A549 treated with AZD9567 at 1 μM for 4 hours (cell line): ENCODE results near the gene NUDT9. TPM values are rescaled to one million over a fixed set of nuclear protein-coding genes. Genes with fewer than 3 reads are reported as not detected.

Experiments
- total RNA-seq: library from RNA; stranded (reverse); fragments of 200-300 nt; extraction: Qiagen RNA extraction; gene quantifications from 5 replicates; pipeline ENCODE4 v1.2.3, GENCODE V29; 2022; ENCODE audit not compliant: insufficient read depth

Gene NUDT9, protein sequence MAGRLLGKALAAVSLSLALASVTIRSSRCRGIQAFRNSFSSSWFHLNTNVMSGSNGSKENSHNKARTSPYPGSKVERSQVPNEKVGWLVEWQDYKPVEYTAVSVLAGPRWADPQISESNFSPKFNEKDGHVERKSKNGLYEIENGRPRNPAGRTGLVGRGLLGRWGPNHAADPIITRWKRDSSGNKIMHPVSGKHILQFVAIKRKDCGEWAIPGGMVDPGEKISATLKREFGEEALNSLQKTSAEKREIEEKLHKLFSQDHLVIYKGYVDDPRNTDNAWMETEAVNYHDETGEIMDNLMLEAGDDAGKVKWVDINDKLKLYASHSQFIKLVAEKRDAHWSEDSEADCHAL
- total RNA-seq: 23.7 to 46.4 TPM (median 24.6 TPM) in 5 replicates

DNA sequence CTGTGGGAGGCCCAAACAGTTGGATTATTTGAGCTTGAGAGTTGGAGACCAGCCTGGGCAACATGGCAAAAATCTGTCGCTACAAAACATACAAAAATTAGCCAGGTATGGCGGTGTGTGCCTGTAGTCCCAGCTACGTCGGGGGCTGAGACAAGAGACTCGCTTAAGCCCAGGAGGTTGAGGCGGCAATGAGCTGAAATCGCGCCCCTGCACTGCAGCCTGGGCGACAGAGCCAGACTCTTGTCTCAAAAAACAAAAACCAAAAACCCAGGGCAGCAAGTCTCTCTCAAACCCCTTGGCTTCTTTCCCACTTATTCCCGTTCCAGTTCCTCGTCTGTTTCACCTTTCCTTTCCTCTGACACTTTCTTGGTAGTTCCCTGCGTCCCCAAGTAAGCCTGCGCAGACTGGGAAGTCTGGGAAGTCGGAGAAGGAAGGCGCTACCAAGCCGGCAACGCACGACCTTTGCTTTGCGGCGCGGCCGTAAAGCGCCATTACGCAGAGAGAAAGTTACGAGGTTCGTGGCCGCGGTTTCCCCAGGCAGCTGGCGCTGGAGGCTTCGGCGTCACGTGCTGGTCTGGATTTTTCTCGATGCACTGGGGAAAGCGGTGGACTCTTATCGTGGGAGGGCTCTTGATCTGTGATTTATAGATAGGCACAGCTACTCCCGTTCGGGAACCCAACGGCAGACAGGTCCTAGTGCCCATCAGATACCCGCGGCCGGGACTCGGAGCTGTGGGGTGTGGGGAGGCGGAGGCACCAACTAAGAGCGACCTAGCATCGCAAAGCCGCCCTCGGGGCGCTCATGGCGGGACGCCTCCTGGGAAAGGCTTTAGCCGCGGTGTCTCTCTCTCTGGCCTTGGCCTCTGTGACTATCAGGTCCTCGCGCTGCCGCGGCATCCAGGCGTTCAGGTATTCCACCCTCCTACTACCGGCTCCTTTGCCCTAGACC, at the start of gene NUDT9:
Gene NUDT9, plus strand, starts transcription at position 470 of the 949 bp plus-strand sequence. Its CDS starts 333 bp downstream, at position 803.

DNA sequence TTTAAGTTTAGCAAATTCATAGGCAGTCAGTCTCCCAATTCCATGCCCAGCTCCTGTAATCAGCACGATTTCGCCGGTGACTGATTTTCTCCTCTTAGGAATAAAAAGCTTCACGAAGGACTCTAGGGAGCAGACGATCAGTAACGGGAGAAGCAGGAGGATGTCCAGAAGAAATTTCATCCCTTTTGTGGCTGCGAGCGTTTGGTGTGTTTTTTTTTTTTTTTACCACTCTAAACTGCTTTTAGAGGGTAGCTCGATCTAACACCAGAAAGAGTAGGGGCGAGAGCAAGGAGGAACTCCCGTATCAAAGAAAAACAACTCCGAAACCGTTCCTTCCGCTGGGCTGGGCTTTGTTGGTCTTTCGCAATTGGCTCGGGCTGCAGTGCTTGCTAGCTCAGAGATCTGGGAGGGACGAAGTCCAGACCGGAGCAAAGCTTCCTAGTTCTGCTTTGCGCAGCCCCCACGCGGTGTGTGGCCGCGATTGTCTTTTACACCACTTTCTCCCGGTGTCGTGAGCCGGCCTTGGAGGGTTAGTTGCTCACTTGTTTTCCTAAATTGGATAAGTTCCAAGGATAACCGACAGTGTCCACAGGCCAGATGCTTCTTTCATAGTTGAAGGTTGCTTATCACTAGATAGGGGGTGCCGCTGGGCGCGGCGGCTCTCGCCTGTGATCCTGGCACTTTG, 31.3 kb upstream of the NUDT9 start, which contains the start of gene HSD17B11:
Gene HSD17B11, minus strand, starts transcription at position 298 of the 685 bp plus-strand sequence. Its CDS starts 118 bp downstream, at position 180.

Other genes with a start within 250 kb of the NUDT9 start
- gene KLHL8, start 202.0 kb upstream of the NUDT9 start, total RNA-seq: 3.8 to 6.3 TPM (median 5.1 TPM) in 5 replicates
- gene HSD17B13, start 99.7 kb upstream of the NUDT9 start, total RNA-seq: 0.06 to 0.09 TPM (median 0.07 TPM) in 3 of 5 replicates, not detected in the others
- gene HSD17B11, start 31.4 kb upstream of the NUDT9 start, total RNA-seq: 43.1 to 51.0 TPM (median 49.6 TPM) in 5 replicates
- not detected in 5 replicates for gene SPARCL1, start 106.8 kb downstream of the NUDT9 start, total RNA-seq
- gene DSPP, start 186.0 kb downstream of the NUDT9 start, total RNA-seq: not detected in 5 replicates
- gene DMP1, start 227.7 kb downstream of the NUDT9 start, total RNA-seq: 0.05 TPM in 1 of 5 replicates, not detected in the others